Breast epithelium (tissue), 3 donors: ENCODE measurements around the gene BCL2.

ENCODE experiments used
- CTCF ChIP-seq, 3 donors: fragments of 450-650 bp; IDR thresholded peaks; one replicate each; pipeline ENCODE4 v1.5.1; 2016 to 2017; ENCODE audit warnings: antibody characterized with exemption in 3 of 3, mild to moderate bottlenecking in 3 of 3, moderate library complexity in 3 of 3
- POLR2A ChIP-seq: fragments of 450-650 bp; IDR thresholded peaks from one replicate; pipeline ENCODE4 v1.6.1; 2016; ENCODE audit warnings: antibody characterized with exemption, mild to moderate bottlenecking, moderate library complexity
- POLR2AphosphoS5 ChIP-seq, 3 donors: sonication (generic); formaldehyde crosslinking; IDR thresholded peaks; one replicate each; pipeline ENCODE4 v1.6.1; 2017; ENCODE audit warnings: antibody characterized with exemption in 3 of 3

GRCh38 chr18:63146828-63147409, 172.7 kb downstream of the BCL2 start:
- no peak for TF ChIP-seq POLR2A
- TF ChIP-seq CTCF (IDR thresholded peaks at IDR 0.05), result no peak
- TF ChIP-seq POLR2AphosphoS5 (IDR thresholded peaks at IDR 0.05), result no peak
